ENCODE data around the gene HTRA1. TPM values are rescaled to one million over a fixed set of nuclear protein-coding genes. Genes with fewer than 3 reads are reported as not detected.

The HTRA1 gene
- total RNA-seq, 1 experiment from 2014 or later: 0.39 TPM

GRCh38 chr10:122450353-122450990 is 10.9 kb upstream of the HTRA1 start:
- ChIA-PET CTCF (interaction anchor here (0.7 kb wide), 1 partner anchor 152 kb away, joined by 3 read pairs; no protein-coding TSS in a partner anchor), POLR2A (no interaction called here), RAD21 (ENCODE audit: low non-redundant PET in 1 of 2, low total read pairs in 2 of 2, uncharacterized antibody in 2 of 2, unreplicated experiment in 2 of 2) (no interaction called here)
- H2AFZ ChIP-seq (ENCODE audit: low read depth, low read length, poor library complexity, severe bottlenecking): no peak overlapping the region
- no peaks in the 10 kb centered on the region for H3K79me2 ChIP-seq (ENCODE audit: insufficient read depth, low read length)
- ATAC-seq (no peak), DNase-seq (ENCODE audit: low read depth, low spot score) (no peak)
- H3K4me2 ChIP-seq (ENCODE audit: low read length): no peak overlapping the region
- BruUV-seq (replicated peaks): no TSS peak
- no peaks in the 10 kb centered on the region for H3K9me3 ChIP-seq (ENCODE audit: control insufficient read depth in 1 of 2, insufficient read depth in 1 of 2, low read depth in 1 of 2, low read length in 2 of 2)
- no peak overlapping the region for H3K4me3 ChIP-seq (replicated peaks in 1 of 2; ENCODE audit: low read depth in 1 of 2, low read length in 2 of 2)
- no peak overlapping the region for H3K27ac ChIP-seq (ENCODE audit: low read depth, low read length)
- no peaks in the 10 kb centered on the region for H3K36me3 ChIP-seq (ENCODE audit: control insufficient read depth in 1 of 2, insufficient read depth in 2 of 2, low read length in 2 of 2)
- H3K4me1 ChIP-seq (ENCODE audit: control insufficient read depth in 1 of 2, insufficient read depth in 2 of 2, low read length in 2 of 2): peaks cover 7 to 8% of the 10 kb centered on the region in 2 experiments; a peak in 3 of 4 replicates
- intact Hi-C loops (cut with micrococcal nuclease): no loop called here
- no peaks in the 10 kb centered on the region for H3K27me3 ChIP-seq (ENCODE audit: insufficient read depth, low read length)
- H3K9ac ChIP-seq (ENCODE audit: low read length): no peak overlapping the region
- no peaks in the 10 kb centered on the region for H4K20me1 ChIP-seq (ENCODE audit: insufficient read depth)
- H3K9me2 ChIP-seq (ENCODE audit: insufficient read depth): no peaks in the 10 kb centered on the region
- TF ChIP-seq POLR2AphosphoS5 (IDR thresholded peaks at IDR 0.05; ENCODE audit: low read depth, low read length): no peak

- intact Hi-C loops (cut with micrococcal nuclease): no loop called here
- H3K27ac ChIP-seq (ENCODE audit: low read depth, low read length): no peak overlapping the region
- H3K9me2 ChIP-seq (ENCODE audit: insufficient read depth): no peaks in the 10 kb centered on the region
- H3K4me2 ChIP-seq (ENCODE audit: low read length): no peak overlapping the region
- RAD21 ChIA-PET (ENCODE audit: low non-redundant PET in 1 of 2, low total read pairs in 2 of 2, uncharacterized antibody in 2 of 2, unreplicated experiment in 2 of 2): no interaction called here
- no peaks in the 10 kb centered on the region for H3K36me3 ChIP-seq (ENCODE audit: control insufficient read depth in 1 of 2, insufficient read depth in 2 of 2, low read length in 2 of 2)
- POLR2A ChIA-PET: no interaction called here
- no peaks in the 10 kb centered on the region for H3K79me2 ChIP-seq (ENCODE audit: insufficient read depth, low read length)
- CTCF ChIA-PET: no interaction called here
- no peak overlapping the region for H3K4me3 ChIP-seq (replicated peaks in 1 of 2; ENCODE audit: low read depth in 1 of 2, low read length in 2 of 2)
- no peak overlapping the region for H2AFZ ChIP-seq (ENCODE audit: low read depth, low read length, poor library complexity, severe bottlenecking)
- DNase-seq (ENCODE audit: low read depth, low spot score) (no peak), ATAC-seq (no peak)
- no peaks in the 10 kb centered on the region for H4K20me1 ChIP-seq (ENCODE audit: insufficient read depth)
- no peak overlapping the region for H3K9ac ChIP-seq (ENCODE audit: low read length)
- no TSS peak for BruUV-seq (replicated peaks)
- no peaks in the 10 kb centered on the region for H3K4me1 ChIP-seq (ENCODE audit: control insufficient read depth in 1 of 2, insufficient read depth in 2 of 2, low read length in 2 of 2)
- TF ChIP-seq SIN3A (IDR thresholded peaks at IDR 0.05; ENCODE audit: low read depth): no peak
- no peak for TF ChIP-seq TCF7L2 (IDR thresholded peaks at IDR 0.05; ENCODE audit: borderline replicate concordance, extremely low read depth, insufficient read depth, insufficient read length)
- TF ChIP-seq ELF1 (IDR thresholded peaks at IDR 0.05; ENCODE audit: borderline replicate concordance, low read depth): no peak
- no peak for TF ChIP-seq ZNF274 (IDR thresholded peaks at IDR 0.05; ENCODE audit: low read depth, low read length)
- TF ChIP-seq POLR2AphosphoS5 (IDR thresholded peaks at IDR 0.05; ENCODE audit: low read depth, low read length): no peak
- no peak for TF ChIP-seq EZH2phosphoT487 (IDR thresholded peaks at IDR 0.05; ENCODE audit: borderline replicate concordance)
- no peaks in the 10 kb centered on the region for H3K27me3 ChIP-seq (ENCODE audit: insufficient read depth, low read length)
- H3K9me3 ChIP-seq (ENCODE audit: control insufficient read depth in 1 of 2, insufficient read depth in 1 of 2, low read depth in 1 of 2, low read length in 2 of 2): no peaks in the 10 kb centered on the region
Measured at GRCh38 chr10:122454071-122454470, 7.3 kb upstream of the HTRA1 start.
